Neutrophil (primary cell): Measurements from ENCODE around the gene LMO7.

Experiments
- H3K27ac ChIP-seq: fragments of 200-600 bp; sonication (generic); 2 replicates; pipeline ENCODE4 v1.5.1; 2016; ENCODE audit warnings: mild to moderate bottlenecking, moderate library complexity
- H3K27me3 ChIP-seq: fragments of 200-600 bp; sonication (generic); 2 replicates; pipeline ENCODE4 v1.6.0; 2016; ENCODE audit warnings: mild to moderate bottlenecking
- H3K36me3 ChIP-seq: fragments of 200-600 bp; sonication (generic); 2 replicates; pipeline ENCODE4 v1.5.1; 2017
- H3K4me1 ChIP-seq, 2 experiments: fragments of 200-600 bp in 1 of 2; sonication (generic) in 1 of 2; 1 replicate in 1 of 2; 2 replicates in 1 of 2; pipeline versions ENCODE4 v1.5.1 to v1.6.1; 2013 to 2016; ENCODE audit warnings: low read depth in 1 of 2, low read length in 1 of 2, mild to moderate bottlenecking in 1 of 2, moderate library complexity in 1 of 2; ENCODE audit not compliant: control insufficient read depth in 1 of 2, insufficient read depth in 1 of 2
- H3K4me3 ChIP-seq, 2 experiments: fragments of 200-600 bp in 1 of 2; sonication (generic) in 1 of 2; 1 replicate in 1 of 2; 2 replicates in 1 of 2; pipeline ENCODE4 v1.5.1; 2013 to 2016; ENCODE audit warnings: low read depth in 1 of 2, low read length in 1 of 2, mild to moderate bottlenecking in 1 of 2, moderate library complexity in 1 of 2
- H3K9me3 ChIP-seq: fragments of 200-600 bp; sonication (generic); 2 replicates; pipeline ENCODE4 v1.5.1; 2016
- TF ChIP-seq, protein P1 (sequence below): fragments of 200-600 bp; sonication (generic); IDR thresholded peaks from 2 replicates; pipeline ENCODE4 v1.5.1; 2016; ENCODE audit warnings: antibody characterized with exemption

Gene LMO7

DNA sequence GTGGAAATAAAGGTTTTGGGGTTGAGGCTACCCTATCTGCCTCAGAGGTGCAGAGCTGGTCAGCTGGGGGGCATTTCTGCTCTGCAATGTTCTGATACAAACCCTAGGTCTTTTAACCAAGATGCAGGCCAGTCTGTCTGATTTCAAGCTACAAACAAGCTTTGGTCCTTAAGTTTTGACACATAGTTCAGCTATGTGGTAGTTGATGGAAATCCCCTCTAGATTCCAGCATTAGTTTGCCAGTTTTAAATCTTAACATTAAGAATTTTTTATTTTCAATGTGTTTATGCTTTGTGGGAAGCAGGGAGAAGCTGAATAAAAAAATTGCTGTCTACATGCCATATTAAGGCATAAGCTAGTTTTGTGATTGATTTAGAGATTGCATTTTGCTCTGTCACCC, 225.7 kb downstream of the LMO7 start:
- no peaks in the 10 kb centered on the region for H3K27me3 ChIP-seq
- no peak overlapping the region for H3K27ac ChIP-seq
- TF ChIP-seq, protein P1, sequence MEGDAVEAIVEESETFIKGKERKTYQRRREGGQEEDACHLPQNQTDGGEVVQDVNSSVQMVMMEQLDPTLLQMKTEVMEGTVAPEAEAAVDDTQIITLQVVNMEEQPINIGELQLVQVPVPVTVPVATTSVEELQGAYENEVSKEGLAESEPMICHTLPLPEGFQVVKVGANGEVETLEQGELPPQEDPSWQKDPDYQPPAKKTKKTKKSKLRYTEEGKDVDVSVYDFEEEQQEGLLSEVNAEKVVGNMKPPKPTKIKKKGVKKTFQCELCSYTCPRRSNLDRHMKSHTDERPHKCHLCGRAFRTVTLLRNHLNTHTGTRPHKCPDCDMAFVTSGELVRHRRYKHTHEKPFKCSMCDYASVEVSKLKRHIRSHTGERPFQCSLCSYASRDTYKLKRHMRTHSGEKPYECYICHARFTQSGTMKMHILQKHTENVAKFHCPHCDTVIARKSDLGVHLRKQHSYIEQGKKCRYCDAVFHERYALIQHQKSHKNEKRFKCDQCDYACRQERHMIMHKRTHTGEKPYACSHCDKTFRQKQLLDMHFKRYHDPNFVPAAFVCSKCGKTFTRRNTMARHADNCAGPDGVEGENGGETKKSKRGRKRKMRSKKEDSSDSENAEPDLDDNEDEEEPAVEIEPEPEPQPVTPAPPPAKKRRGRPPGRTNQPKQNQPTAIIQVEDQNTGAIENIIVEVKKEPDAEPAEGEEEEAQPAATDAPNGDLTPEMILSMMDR = no peak
- no peaks in the 10 kb centered on the region for H3K9me3 ChIP-seq
- no peak overlapping the region for H3K4me3 ChIP-seq
- H3K36me3 ChIP-seq = no peaks in the 10 kb centered on the region
- no peaks in the 10 kb centered on the region for H3K4me1 ChIP-seq

DNA sequence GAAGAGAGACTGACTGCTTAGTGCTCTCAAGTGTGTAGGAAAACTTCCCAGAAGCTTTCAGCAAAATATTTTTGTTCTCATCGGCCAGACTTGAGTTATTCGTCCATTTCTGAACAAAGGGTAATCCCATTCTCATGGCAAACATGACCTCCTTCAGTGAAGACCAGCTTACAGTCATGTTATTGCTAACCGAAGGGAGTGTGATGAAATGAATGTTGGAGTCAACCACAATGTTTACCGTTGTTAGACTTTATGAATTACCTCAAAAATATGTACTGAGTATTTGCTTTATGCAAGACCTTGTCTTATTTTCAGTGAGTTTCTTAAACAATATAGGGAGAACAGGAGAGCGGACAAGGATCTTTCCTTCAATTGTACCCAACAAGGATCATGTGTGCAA, 228.6 kb downstream of the LMO7 start:
- Histone ChIP-seq H3K27ac (no peak overlapping the region), H3K4me3 (no peak overlapping the region), H3K36me3 (no peaks in the 10 kb centered on the region), H3K27me3 (peaks cover 8% of the 10 kb centered on the region), H3K9me3 (no peaks in the 10 kb centered on the region), H3K4me1 (no peaks in the 10 kb centered on the region)
- TF ChIP-seq, protein P1 = no peak

DNA sequence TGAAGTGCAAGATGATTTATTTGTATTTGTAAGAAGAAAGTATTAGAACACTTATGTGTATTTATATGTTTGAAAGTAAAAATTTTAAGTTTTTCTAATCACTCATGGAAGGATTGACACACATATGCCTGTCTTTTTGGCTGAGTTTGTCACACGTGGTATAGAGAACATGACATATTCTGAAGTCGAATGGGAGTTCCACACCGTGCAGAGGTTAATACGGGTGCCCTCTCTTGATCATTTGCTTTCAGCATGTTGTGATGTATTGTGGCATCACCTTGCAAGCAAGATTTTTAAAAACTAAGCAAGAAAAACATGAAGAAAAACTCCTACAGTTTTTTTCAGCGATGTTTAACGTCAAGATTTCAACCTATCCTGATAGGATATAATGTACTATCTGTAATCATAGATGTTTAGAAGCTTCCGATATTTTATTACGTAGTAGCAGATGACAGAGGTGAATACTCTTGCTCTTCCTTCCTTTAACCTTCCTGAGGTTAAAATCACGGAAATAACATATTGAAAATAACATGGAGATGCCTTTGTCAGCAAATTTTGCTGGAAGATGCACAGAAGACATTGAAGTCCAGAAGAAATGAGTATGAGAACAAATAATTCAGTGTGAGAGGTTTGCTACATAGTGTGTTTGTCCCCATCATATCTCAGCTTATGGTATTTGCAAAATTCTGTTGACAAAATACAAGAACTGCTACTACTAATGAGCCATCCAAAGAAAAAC, 231.4 kb downstream of the LMO7 start:
- TF ChIP-seq, protein P1 = no peak
- H3K36me3 ChIP-seq = no peaks in the 10 kb centered on the region
- H3K9me3 ChIP-seq = no peaks in the 10 kb centered on the region
- H3K27me3 ChIP-seq = peaks cover 21% of the 10 kb centered on the region
- H3K4me3 ChIP-seq = no peak overlapping the region
- H3K27ac ChIP-seq = no peak overlapping the region
- H3K4me1 ChIP-seq = no peaks in the 10 kb centered on the region

DNA sequence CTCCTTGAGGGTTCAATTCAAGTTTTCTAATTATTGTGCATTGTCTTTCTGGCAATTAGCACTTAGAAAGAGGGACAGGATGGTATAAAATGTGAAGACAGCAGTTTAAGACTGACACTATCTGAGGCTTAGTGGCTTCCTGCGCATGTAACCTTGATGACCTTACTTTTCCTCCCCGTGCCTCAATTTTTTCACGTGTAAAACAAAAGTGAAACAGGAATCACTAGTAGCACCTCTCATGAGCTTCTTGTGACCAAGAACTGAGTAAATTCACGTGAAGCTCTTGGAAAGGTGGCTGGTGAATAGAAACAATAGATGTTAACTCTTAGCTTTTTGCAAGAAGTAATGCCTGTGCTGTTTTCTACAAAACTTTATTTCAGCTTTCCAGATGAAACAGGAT, 233.9 kb downstream of the LMO7 start:
- Histone ChIP-seq H3K36me3 (no peaks in the 10 kb centered on the region), H3K27ac (no peak overlapping the region), H3K9me3 (no peaks in the 10 kb centered on the region), H3K4me3 (no peak overlapping the region), H3K4me1 (no peaks in the 10 kb centered on the region), H3K27me3 (peaks cover 31% of the 10 kb centered on the region)
- TF ChIP-seq, protein P1 = no peak

DNA sequence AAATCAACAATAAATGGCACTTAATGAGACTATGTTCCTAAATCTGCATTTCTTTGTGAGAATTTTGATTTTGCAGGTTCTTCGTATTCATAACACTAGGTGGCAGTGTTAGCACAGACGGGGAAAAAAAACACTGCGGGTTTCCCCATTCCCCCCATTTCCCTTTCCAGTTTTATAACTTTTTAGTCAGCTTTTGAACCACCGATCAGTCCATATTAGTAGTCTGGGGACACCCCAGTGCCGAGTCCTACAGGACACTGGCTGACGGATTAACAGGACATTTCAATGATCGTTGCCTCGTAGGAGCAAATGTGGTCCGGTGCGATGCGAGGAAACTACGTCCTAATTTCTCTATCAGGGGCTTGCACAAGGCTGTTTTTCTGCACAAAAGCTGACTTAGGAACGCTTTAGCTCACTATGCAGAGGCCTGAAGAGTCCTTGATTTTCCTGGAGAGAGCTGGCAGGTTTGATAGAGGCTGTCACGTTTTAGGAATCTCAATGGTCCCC, 234.3 kb downstream of the LMO7 start:
- Histone ChIP-seq H3K27ac (no peak overlapping the region), H3K36me3 (no peaks in the 10 kb centered on the region), H3K27me3 (peaks cover 31% of the 10 kb centered on the region), H3K4me3 (no peak overlapping the region), H3K9me3 (no peaks in the 10 kb centered on the region), H3K4me1 (no peaks in the 10 kb centered on the region)
- TF ChIP-seq, protein P1 = peak; percentile 30
